Right lobe of liver (tissue), 4 donors: ENCODE measurements around the gene ZDHHC15.
"Not testable (repeated sequence)": the region's sequence is repeated elsewhere in the genome, so short reads cannot be mapped to it uniquely, and the experiment has no call there.

Experiments
- CTCF ChIP-seq, 4 donors: fragments of 200-600 bp in 3 of 4; fragments of 450-650 bp in 1 of 4; IDR thresholded peaks; one replicate each; pipeline versions ENCODE4 v1.5.1 to v1.8.0; 2016 to 2022; ENCODE audit warnings: antibody characterized with exemption in 4 of 4, mild to moderate bottlenecking in 2 of 4
- POLR2A ChIP-seq: fragments of 450-650 bp; IDR thresholded peaks from one replicate; pipeline ENCODE4 v1.6.1; 2017; ENCODE audit warnings: antibody characterized with exemption, mild to moderate bottlenecking
- donor health status: DM: no; HTN: no; CAD: no.
- donor health status: DM: no; HTN: no; CAD: no.
- donor health status: DM: no; HTN: yes; CAD: no.

GRCh38 chrX:75461780-75462179 is 61.1 kb downstream of the ZDHHC15 start:
- not testable (repeated sequence) for TF ChIP-seq CTCF (IDR thresholded peaks at IDR 0.05); POLR2A
